Effector CD8-positive, alpha-beta T cell (primary cell): ENCODE measurements around the gene TSPAN16.

Experiments used
- DNase-seq: peaks from one replicate; lab custom pipeline; 2025; lab: John Stamatoyannopoulos, UW
- total RNA-seq, 4 experiments: gene quantifications; one replicate each; lab custom pipeline; 2026; lab: John Stamatoyannopoulos, UW

Gene TSPAN16, protein sequence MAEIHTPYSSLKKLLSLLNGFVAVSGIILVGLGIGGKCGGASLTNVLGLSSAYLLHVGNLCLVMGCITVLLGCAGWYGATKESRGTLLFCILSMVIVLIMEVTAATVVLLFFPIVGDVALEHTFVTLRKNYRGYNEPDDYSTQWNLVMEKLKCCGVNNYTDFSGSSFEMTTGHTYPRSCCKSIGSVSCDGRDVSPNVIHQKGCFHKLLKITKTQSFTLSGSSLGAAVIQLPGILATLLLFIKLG
- total RNA-seq: 0 reads per million in 4 experiments

DNA sequence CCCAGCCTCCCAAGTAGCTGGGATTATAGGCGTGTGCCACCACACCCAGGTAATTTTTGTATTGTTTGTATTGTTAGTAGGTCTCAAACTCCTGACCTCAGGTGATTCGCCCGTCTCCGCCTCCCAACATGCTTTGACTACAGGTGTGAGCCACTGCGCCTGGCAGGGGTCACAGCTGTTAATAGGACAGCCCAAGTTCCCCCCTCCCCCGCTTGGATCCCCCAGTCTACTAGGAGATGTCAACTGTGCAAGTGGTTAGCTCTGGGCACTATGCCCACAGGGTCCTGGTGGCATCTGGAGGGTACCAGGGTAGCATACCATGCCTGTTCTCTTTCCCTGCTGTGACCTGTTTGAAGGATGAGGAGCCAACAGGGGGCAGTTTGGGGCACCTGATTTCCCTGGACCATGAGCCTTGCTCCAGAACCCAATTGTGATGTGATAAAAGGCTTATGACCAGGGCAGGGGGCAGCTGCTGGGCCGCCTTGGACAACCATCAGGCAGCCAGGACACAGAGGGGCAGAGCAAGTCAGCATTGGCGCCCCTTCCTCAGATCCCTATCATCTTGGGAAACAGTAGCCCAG is at the start of gene TSPAN16:
TSPAN16 (plus strand) TSS at position 496 of the 581 bp plus-strand sequence. CDS start 138 bp downstream, outside the sequence.
- no peak for DNase-seq

DNA sequence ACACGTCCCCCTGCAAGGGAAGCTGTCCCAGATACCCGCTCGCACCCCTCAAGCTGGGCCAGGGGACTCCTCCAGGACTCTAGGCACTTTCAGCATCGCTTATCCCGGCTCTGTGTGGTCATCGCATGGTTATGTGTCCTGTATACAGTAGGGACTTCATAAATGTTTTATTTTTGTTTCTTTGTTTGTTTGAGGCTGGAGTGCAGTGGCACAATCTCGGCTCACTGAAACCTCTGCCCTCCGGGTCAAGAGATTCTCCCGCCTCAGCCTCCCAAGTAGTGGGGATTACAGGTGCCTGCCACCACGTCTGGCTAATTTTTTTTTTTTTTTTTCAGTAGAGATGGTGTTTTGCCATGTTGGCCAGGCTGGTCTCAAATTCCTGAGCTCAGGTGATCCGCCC is 49.0 kb upstream of the TSPAN16 start:
- DNase-seq: no peak

DNA sequence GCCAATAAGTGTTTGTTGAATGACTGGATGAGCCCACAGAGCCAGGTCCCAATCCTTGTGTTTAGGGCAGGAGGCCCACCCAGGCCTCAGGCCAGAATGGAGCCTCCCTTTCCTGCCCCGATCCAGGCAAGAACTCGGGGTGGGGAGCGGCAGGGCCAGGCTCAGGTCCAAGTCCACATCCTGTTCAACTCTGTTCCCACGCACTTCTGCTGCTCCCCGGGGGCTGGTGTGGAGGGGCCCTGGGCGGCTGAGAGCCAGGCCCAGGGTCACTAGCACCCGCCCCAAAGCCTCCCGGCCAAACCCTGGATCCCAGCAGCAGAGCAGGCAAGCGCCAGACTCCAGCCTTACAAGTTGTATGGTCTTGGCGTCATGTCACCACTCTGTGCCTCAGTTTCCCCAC is 48.6 kb upstream of the TSPAN16 start:
- DNase-seq: no peak

DNA sequence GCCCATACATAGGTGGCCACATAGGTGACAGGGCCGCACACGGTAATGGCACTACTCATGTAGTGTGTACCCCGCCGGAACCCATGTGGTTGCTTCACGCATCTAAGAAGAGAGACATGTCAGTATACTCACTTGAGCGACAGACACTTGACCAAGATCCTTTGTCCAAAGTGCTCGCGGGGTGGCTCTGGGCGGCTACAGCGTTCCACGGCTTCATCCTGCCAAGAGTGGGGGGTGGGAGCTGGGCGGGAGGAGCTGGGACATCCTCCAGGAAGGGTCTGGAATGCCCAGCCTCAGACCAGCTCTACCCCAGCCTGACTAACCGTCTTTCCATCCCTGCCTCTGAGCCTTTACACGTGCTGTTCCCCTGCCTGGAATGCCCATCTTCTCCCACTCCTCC is 48.0 kb upstream of the TSPAN16 start:
- DNase-seq: no peak

GRCh38 chr19:11248852-11249251 is 47.1 kb upstream of the TSPAN16 start:
- DNase-seq: no peak

DNA sequence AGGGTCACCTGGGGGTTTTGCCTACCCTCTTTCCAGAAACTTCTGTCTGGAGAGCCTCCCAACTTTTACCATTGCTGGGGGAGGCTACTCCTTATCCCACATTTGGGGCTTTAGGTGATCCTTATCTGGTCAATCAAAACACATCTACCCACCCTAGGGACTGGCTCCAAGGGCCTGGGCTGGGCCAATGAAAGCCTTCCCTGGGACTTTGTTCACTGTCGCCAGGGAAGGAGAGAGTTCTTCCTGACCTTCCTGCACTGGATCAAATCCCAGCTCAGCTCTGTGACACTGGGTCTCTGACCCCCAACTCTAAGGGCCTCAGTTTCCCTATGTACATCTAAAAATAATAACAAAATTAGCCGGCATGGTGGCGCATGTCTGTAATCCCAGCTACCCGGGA is 44.7 kb upstream of the TSPAN16 start:
- DNase-seq: no peak

- DNase-seq: no peak
Observed at GRCh38 chr19:11251650-11252314, 44.2 kb upstream of the TSPAN16 start.

GRCh38 chr19:11252665-11253355 is 43.1 kb upstream of the TSPAN16 start:
- DNase-seq: no peak

DNA sequence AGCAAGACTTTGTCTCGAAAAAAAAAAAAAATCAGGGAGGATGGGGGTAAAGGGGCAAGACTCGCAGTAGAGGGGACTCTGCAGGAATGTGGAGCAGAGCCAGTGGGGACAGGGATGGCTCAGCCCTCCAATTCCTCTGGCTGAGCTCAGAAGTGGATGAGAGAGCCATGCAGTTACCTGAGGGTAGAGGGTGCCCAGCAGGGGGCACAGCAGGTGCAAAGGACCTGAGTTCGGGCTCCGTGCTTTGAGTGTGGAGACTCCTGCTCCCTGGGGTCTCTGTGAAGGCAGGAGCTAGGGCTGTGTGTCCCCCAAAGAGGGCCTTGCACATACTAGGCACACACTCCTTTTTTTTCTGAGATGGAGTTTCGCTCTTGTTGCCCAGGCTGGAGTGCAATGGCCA is 41.3 kb upstream of the TSPAN16 start:
- no peak for DNase-seq

GRCh38 chr19:11256189-11256588 is 39.8 kb upstream of the TSPAN16 start:
- DNase-seq: no peak

- DNase-seq: no peak
Observed at GRCh38 chr19:11257846-11258380, 38.0 kb upstream of the TSPAN16 start.

DNA sequence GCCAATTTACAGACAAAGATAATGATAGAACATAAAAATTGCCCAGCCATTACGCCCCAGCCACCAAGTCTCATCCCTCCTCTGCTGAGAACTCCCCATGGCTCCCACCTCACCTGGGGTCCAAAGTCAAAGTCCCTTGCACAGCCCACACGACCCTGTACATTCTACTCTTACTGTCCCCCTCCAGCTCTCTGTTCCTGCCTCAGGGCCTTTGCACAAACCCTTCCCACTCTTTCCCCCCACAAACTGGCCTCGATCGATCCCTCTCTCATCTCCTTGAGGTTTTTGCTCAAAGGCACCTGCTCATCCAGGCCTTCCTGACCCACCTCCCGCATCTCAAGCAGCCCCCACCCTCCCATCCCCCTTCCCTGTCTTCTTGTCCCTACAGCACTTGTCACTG is 35.0 kb upstream of the TSPAN16 start:
- no peak for DNase-seq

- no peak for DNase-seq
Observed at GRCh38 chr19:11261431-11261970, 34.5 kb upstream of the TSPAN16 start.

DNA sequence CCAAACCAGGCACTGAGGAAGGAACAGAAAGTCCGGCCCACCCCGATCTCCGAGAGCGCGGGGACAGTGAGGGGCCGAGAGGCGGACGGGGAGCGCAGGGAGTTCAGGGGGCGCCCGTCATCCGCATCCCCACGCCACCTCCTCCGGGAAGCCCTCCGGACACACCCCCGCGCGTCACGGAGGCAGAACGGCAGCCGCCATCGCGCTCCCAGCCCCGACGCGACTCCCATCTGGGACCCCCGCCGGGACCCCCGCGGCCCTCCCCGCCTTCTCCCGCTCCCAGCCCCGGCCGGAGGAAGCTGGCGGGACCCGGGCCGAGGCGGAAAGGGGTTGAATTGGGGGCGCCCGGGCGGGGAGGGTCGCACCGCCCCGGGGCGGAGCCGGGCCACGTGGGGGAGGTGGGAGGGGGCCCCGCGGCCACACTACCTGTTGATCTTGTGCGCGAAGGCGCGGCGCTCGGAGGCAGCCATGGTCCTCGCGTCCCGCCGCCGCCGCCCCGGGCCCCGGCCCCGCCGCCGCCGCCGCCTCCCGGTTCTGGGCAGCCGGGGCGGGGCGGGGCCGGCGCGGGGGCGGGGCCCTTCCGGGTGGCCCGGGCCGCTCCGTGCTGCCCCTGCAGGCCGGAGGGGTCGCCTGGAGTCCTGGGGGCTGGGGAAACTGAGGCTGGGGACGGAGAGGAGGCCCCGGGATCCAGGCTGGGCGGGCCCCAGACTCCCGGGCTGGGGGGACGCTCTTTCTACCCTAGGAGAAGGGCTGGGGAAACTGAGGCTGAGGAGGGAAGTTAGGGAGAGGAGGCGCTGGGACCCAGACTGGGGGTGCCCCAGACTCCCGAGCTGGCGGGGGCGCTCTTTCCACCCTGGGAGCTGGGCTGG is 33.8 kb upstream of the TSPAN16 start, which contains the start of gene DOCK6:
DOCK6 (minus strand) TSS at position 554 of the 869 bp plus-strand sequence; CDS start at position 470, 84 bp downstream.
- no peak for DNase-seq

- DNase-seq: no peak
Observed at GRCh38 chr19:11263726-11264125, 32.2 kb upstream of the TSPAN16 start.

DNA sequence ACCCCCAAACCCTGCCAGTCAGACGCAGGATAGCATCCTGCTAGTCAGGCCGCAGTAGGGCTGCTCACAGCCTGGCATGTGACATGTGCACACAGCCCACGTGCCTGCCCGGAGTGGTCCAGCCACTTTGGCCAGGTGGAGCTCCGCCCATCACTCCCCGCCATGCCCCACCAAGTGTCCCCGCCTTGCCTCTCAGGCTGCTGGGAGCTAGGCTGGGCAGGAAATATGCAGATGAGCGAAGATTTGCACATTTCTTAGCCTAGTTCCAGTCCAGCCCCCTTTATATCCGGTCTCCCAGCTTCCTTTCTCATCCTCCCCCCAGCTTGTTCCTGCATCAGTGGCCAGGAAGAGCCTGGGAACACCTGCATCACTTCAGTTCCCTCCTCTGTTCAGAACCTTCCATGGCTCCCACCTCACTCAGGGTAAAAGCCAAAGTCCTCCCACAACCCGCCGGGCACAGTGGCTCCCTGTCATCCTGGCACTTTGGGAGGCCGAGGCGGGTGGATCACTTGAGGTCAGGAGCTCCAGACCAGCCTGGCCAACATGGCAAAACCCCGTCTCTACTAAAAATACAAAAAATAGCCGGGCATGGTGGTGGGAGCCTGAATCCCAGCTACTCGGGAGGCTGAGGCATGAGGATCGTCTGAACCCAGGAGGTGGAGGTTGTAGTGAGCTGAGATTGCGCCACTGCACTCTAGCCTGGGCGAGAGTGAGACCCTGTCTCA is 31.3 kb upstream of the TSPAN16 start:
- DNase-seq: no peak

DNA sequence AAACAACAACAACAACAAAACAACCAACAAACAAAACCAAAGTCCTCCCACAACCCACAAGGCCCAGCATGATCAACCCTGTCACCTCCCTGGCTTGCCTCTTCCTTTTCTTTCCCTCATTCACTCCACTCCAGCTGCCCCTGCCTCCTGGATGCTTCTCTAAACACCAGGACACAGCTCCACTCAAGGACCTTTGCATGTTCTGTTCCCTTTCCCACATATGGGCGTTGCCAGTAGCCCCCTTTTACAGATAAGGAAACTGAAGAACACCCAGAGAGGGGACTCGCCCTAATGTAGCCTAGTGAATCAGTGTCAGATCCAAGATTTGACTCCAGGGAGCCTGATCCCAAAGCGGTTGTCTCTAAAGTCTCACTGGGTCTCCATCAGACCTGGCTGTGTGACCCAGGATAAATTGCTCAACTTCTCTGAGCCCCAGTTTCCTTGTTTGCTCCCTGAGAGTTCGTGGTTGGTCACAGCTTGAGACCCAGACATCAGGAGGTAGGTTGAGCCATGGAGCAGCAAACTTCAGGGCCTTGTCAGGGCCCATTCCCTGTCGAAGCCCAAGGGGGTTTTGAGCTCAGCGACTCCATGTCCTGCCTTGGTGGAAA is 30.7 kb upstream of the TSPAN16 start:
- DNase-seq: no peak

GRCh38 chr19:11265785-11266236 is 30.1 kb upstream of the TSPAN16 start:
- DNase-seq: no peak

GRCh38 chr19:11267316-11268085 is 28.5 kb upstream of the TSPAN16 start:
- no peak for DNase-seq
